Fibroblast of mammary gland (primary cell): ENCODE data around the gene NFIA.
"Not testable (repeated sequence)": the region's sequence is repeated elsewhere in the genome, so short reads cannot be mapped to it uniquely, and the experiment has no call there.

Source experiments
- DNase-seq: peaks from one replicate; pipeline ENCODE4 v3.0.0-alpha.2; 2010; ENCODE audit warnings: low read depth
- H3K4me3 ChIP-seq: 2 replicates; pipeline ENCODE4 v1.5.1; 2011; ENCODE audit warnings: low read depth, mild to moderate bottlenecking, low read length, moderate library complexity; ENCODE audit not compliant: control insufficient read depth
- TF ChIP-seq, protein P1 (sequence below): conservative IDR thresholded peaks from 2 replicates; pipeline ENCODE4 v1.5.1; 2011; ENCODE audit warnings: low read depth, low read length, inconsistent platforms; ENCODE audit not compliant: control insufficient read depth, insufficient read depth

NFIA gene

DNA sequence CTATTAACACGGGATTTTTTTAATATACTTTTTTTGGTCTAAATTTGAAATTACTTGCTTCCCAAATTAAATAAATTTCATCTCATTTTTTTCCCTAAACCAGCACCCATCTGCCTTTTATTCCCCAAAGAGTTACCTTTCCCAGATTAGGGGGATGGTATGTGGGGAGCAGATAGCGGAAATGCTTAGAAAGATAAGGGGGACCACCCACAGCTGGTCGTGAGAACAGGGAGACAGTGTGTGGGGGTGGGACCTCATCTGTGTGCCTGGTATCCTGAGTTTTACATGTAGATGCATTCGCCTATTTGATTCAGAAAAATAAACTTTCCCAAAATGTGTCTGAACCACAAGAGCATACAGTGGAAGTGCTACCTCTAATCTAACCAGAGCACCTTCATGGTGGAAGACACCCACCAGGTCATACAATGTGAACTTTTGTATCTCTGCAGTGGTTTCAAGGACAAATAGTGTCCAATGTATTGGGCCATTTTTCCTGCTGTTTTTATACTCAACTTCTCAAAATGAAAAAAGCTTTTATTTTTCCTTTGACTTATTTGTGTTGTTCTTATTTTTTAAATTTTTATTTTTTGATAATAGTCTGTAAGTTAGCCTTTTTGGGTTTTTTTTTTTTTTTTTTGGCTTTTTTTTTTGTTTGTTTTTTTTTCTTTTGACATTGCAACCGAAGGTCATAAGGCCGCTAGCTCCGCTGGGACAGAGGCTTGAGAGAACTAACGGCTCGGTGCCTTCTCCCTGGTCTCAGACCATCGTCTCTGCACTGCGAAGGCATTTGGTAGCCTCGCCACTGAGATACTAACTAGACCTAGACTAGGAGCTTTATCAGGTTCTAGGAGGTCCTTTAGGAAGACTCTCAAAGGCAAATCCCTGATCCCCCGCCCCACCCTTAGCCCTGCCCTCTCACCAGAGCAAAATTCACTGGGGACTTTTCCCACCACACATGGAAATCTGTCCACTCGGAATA lies 379.3 kb downstream of the NFIA start:
- H3K4me3 ChIP-seq: no peak overlapping the region
- TF ChIP-seq, protein P1, sequence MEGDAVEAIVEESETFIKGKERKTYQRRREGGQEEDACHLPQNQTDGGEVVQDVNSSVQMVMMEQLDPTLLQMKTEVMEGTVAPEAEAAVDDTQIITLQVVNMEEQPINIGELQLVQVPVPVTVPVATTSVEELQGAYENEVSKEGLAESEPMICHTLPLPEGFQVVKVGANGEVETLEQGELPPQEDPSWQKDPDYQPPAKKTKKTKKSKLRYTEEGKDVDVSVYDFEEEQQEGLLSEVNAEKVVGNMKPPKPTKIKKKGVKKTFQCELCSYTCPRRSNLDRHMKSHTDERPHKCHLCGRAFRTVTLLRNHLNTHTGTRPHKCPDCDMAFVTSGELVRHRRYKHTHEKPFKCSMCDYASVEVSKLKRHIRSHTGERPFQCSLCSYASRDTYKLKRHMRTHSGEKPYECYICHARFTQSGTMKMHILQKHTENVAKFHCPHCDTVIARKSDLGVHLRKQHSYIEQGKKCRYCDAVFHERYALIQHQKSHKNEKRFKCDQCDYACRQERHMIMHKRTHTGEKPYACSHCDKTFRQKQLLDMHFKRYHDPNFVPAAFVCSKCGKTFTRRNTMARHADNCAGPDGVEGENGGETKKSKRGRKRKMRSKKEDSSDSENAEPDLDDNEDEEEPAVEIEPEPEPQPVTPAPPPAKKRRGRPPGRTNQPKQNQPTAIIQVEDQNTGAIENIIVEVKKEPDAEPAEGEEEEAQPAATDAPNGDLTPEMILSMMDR: no peak
- no peak for DNase-seq

DNA sequence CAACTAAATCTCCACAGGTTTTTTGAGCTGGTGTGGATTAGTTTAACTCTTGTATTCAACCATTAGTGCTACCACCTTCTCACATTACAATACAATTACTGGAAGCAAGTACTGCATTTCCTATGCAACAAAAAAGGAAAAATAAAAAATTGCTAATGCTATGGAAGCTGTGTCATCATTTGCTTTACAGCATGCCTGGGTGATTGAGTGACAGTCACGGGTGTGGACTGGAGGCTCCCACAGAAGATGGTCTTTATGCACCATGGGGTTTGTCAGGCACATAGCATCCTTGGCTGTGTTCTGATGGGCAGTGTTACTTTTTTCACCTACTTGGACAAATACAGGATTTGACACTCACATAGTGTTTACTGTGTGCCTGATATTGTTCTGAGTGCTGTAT lies 380.3 kb downstream of the NFIA start:
- DNase-seq: no peak
- H3K4me3 ChIP-seq: no peak overlapping the region
- TF ChIP-seq, protein P1: no peak

DNA sequence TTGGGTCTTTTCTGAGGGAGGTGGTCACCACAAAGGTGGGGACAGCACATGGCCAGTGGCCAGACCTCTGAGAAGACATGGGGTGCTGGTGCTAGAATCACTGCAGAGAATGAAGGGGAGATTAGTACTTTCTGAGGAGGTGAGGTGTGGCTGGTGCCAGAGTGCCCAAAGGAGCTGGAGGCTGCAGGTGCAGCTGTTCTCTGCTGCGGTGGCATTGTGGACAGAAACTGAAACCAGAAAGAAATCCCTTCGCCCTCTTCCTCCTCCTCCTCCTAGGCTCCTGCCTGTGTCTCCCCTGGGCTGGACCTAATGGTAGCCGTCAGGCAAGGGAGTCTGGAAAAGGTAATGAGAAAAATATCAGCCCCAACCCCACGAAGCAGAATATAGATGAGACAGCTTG lies 380.9 kb downstream of the NFIA start:
- no peak for DNase-seq
- TF ChIP-seq, protein P1: no peak
- no peak overlapping the region for H3K4me3 ChIP-seq

DNA sequence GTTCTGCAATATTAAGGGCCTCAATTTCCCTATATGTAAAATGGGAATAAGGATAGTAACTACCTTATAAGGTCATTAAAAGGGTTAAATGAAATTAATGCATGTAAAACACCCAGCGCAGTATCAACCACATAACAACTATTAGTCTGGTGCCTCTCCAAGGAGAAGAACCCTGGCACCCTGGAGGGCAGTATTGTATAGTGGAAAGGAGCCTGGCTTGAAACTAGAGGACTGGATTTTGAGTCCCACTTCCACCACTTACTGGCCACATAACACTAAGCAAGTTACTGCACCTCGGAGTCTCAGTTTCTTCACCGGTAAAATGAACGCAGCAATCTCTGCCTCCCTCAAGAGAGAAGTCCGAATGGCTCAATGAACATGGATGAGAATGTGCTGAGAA lies 385.5 kb downstream of the NFIA start:
- not testable (repeated sequence) for DNase-seq, H3K4me3 ChIP-seq

DNA sequence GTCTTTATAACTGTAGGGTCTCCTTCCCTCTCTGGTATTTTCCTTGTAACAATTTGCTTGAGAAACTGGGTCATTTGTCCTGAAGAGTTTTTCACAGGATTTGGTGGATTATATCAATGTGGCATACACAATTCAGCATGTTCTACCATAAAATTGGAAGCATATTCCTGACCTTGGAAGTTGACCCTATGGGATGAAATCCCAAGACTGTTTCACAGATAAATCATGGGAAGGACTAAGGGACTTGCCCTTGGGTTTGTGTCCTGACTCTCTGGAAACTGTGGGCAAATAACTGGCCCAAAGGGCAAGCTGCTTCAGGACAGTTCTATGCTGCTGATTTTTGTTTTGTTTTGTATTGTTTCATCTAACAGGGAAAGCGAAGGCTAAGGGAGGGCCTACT lies 387.0 kb downstream of the NFIA start:
- H3K4me3 ChIP-seq: no peak overlapping the region
- TF ChIP-seq, protein P1: no peak
- DNase-seq: no peak

DNA sequence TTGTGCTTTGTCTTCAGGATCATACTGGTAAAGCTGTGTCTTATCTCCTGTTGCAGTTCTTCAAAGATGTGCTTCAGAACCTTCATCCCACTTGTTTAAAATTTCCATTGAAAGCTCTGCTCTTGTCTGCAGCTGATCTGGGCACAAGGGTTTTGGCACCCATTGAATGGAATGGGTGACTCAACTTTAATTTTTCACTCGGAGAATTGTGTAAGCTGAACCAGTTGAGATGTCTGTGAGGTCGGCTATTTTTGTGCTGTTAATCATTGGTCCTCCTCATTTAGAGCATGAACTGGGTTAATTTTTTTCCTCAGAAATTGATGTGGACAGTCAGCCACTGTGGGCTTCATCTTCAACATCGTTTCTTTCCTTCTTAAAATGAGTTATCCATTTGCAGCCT lies 390.5 kb downstream of the NFIA start:
- DNase-seq: peak; percentile 68
- no peak overlapping the region for H3K4me3 ChIP-seq
- TF ChIP-seq, protein P1: no peak

DNA sequence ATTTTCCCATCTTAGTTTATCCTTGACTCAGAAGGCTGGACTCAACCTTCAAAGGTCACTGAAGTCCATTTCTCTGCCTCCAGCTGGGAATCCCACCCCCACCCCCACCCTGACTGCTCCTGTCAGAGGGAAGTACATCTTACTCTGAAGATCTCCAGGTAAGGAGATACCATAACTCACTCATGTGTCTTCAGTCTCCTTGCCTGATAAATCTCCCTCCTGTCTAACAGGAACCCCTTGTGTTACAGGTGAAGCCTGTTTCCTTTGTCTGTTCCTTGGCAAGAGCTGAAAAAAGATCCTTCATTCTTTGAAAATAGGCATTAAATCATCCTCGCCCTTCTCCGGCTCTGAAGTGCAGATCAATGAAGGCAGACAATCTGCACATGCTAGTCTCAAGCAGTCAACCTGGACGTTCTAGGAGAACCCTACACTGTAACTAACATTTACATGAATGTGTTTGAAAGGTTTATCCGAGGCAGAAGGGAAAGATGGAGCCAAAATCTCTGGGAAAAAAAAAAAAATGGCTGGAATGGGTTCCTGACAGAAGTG lies 392.0 kb downstream of the NFIA start:
- no peak overlapping the region for H3K4me3 ChIP-seq
- DNase-seq: no peak
- TF ChIP-seq, protein P1: no peak
